Progenitor cell of endocrine pancreas (in vitro differentiated cells): ENCODE data around the gene ABR. TPM values are rescaled to one million over a fixed set of nuclear protein-coding genes. Genes with fewer than 3 reads are reported as not detected.

Experiments
- DNase-seq: peaks from one replicate; pipeline ENCODE4 v3.0.0; 2021; ENCODE audit warnings: low spot score; ENCODE audit not compliant: unreplicated experiment
- H3K27ac Mint-ChIP-seq: 2 replicates; pipeline ENCODE4 v1.8.0; 2021; ENCODE audit warnings: mild to moderate bottlenecking, moderate library complexity, mixed read lengths
- H3K27me3 Mint-ChIP-seq: 2 replicates; pipeline ENCODE4 v1.8.0; 2021; ENCODE audit warnings: mixed read lengths
- H3K36me3 Mint-ChIP-seq: 2 replicates; pipeline ENCODE4 v1.8.0; 2022; ENCODE audit warnings: mixed read lengths; ENCODE audit not compliant: insufficient read depth
- H3K4me1 Mint-ChIP-seq: 2 replicates; pipeline ENCODE4 v1.8.0; 2021; ENCODE audit warnings: low read depth, mixed read lengths
- H3K4me3 Mint-ChIP-seq: 2 replicates; pipeline ENCODE4 v1.8.0; 2021; ENCODE audit warnings: low read depth, mild to moderate bottlenecking, moderate library complexity, mixed read lengths
- H3K9me3 Mint-ChIP-seq: 2 replicates; pipeline ENCODE4 v1.8.0; 2021; ENCODE audit warnings: low read depth, mixed read lengths
- long read RNA-seq: library from polyadenylated mRNA; unstranded; transcript quantifications from one replicate; pipeline ENCODE4 v2.0.0, GENCODE V29; 2020
- total RNA-seq: library from RNA; stranded (reverse); gene quantifications from 2 replicates; pipeline ENCODE4 v1.2.1, GENCODE V29; 2021
- TF ChIP-seq, protein P1 (sequence below): fragments of 200-600 bp; sonication (generic); IDR thresholded peaks from one replicate; pipeline ENCODE4 v1.5.0; 2021; ENCODE audit warnings: antibody characterized with exemption, mild to moderate bottlenecking; ENCODE audit not compliant: unreplicated experiment

Gene ABR
- total RNA-seq, result 61.0 and 64.6 TPM in 2 replicates
- long read RNA-seq, partial matches to known transcripts, result 8 of 15 reads
- long read RNA-seq, other reads (novel, unspliced or antisense), result 7 of 15 reads

DNA sequence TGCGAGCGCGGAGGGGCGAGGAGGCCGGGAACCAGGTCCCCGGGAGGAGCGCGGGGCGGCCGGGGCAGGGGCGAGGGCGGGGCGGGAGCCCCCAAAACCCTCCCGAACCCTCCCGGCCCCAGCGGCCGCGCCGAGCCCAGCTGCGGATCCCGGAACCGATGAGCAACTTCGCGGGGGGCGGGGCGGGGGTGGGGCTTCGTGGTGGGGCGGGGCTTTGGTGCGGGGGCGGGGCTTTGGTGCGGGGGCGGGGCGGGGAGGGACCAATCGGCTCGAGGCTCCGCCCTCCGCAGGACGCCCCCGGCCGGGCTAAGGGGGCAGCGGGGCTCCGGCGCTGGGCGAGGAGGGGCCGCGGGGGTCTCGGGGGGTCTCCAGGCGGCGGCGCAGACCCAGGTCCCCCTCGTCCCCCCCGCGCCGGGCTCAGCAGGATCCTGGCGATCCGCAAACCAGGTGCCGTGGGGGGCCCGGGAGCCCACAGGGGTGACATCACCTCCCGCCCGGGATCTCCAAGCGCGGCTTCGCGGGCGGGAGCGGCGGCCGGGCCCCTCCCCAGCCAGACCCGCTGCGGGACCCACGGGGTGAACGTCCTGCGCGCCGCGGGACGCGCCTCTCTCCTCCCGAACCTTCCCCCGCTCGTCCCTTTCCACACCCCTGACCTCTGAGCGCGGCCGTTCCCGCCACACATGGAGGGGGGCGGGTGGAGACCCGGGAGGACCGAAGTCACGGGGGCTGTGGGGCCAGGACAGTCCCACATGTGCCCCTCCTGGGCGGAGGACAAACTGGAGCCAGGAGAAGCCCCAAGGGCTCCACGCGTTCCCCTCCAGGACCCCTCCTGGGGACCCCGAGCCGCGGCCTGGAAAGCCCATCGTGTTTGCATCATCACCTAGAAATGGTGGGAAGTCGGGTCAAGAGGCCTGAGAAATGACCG lies at the start of gene ABR:
Gene ABR (minus strand): TSS at position 164 of the 925 bp plus-strand sequence. CDS start 254 bp downstream, outside the sequence.
- Mint-ChIP-seq H3K36me3 (peaks cover 2% of the 10 kb centered on the region), H3K27ac (no peak within 1 kb of the TSS), H3K4me1 (peaks cover 2% of the 10 kb centered on the region), H3K27me3 (peaks cover 46% of the 10 kb centered on the region), H3K9me3 (no peaks in the 10 kb centered on the region), H3K4me3 (peak within 1 kb of the TSS; percentile 79)
- TF ChIP-seq, protein P1, sequence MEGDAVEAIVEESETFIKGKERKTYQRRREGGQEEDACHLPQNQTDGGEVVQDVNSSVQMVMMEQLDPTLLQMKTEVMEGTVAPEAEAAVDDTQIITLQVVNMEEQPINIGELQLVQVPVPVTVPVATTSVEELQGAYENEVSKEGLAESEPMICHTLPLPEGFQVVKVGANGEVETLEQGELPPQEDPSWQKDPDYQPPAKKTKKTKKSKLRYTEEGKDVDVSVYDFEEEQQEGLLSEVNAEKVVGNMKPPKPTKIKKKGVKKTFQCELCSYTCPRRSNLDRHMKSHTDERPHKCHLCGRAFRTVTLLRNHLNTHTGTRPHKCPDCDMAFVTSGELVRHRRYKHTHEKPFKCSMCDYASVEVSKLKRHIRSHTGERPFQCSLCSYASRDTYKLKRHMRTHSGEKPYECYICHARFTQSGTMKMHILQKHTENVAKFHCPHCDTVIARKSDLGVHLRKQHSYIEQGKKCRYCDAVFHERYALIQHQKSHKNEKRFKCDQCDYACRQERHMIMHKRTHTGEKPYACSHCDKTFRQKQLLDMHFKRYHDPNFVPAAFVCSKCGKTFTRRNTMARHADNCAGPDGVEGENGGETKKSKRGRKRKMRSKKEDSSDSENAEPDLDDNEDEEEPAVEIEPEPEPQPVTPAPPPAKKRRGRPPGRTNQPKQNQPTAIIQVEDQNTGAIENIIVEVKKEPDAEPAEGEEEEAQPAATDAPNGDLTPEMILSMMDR, result no peak
- DNase-seq, result peak; percentile 34

DNA sequence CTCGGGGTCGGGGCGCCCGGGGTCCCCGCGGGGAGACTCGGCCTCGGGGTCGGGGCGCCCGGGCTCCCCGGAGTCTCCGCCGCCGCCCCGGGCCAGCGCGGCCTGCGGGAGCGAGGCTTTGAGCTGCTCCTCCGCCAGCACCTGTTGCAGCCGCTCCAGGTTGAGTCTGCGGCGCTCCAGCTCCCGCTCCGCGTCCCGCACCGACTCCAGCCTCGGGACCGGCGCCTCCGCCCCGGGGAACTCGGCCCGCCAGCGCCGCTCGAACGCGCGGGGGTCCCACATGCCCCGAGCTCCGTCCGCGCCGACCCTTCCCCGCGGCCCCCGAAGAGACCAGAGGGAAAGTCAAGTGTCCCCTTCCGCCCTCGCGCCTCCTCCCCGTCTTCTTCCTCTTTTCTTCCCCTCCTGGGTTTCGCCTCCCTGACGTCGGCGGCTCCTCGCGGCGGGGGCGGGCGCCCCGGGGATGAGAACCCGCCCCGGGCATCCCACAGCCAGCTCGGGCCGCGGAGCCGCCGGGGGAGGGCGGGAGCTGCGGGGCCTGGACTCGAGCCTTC lies 49.6 kb upstream of the ABR start:
- H3K4me3 Mint-ChIP-seq, result no peak overlapping the region
- DNase-seq, result peak; percentile 30

DNA sequence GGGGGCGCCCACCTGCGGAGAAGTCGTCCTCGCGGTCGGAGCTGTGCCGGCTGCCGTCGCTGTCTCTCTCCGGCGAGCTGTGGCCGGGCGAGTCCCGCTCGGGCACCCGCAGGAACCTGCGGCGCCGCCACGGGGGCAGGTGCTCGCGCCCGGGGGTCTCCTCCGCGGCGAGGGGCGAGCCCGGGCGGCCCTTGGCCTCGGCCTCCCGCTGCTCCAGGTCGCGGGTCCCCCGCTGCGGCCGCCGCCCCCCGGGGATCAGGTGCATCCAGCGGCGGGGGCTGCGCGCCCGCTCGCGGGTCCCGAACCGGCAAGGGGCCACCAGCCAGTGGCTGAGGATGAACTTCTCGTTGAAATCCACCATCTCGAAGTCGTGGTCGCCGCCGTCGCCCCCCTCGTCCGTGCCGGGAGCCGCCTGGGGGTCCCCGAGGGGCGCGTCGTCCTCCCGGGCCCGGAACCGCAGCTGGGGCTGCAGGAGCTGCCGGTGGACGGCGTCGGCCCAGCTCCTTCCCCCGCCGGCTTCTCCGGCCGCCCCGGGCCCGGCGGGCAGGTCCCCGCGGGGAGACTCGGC lies 49.1 kb upstream of the ABR start:
- no peak overlapping the region for H3K27ac Mint-ChIP-seq
- no peaks in the 10 kb centered on the region for H3K9me3 Mint-ChIP-seq
- no peak overlapping the region for H3K4me3 Mint-ChIP-seq
- H3K4me1 Mint-ChIP-seq, result peaks cover 6% of the 10 kb centered on the region
- DNase-seq, result no peak
- H3K27me3 Mint-ChIP-seq, result peaks cover 67% of the 10 kb centered on the region
- TF ChIP-seq, protein P1, result no peak
- H3K36me3 Mint-ChIP-seq, result peaks cover 2% of the 10 kb centered on the region

More for the DNA sequence above, 49.6 kb upstream of the ABR start:
- H3K27me3 Mint-ChIP-seq, result peaks cover 65% of the 10 kb centered on the region
- TF ChIP-seq, protein P1, result no peak
- H3K9me3 Mint-ChIP-seq, result no peaks in the 10 kb centered on the region
- H3K36me3 Mint-ChIP-seq, result peaks cover 2% of the 10 kb centered on the region
- H3K27ac Mint-ChIP-seq, result no peak overlapping the region
- H3K4me1 Mint-ChIP-seq, result peaks cover 6% of the 10 kb centered on the region

DNA sequence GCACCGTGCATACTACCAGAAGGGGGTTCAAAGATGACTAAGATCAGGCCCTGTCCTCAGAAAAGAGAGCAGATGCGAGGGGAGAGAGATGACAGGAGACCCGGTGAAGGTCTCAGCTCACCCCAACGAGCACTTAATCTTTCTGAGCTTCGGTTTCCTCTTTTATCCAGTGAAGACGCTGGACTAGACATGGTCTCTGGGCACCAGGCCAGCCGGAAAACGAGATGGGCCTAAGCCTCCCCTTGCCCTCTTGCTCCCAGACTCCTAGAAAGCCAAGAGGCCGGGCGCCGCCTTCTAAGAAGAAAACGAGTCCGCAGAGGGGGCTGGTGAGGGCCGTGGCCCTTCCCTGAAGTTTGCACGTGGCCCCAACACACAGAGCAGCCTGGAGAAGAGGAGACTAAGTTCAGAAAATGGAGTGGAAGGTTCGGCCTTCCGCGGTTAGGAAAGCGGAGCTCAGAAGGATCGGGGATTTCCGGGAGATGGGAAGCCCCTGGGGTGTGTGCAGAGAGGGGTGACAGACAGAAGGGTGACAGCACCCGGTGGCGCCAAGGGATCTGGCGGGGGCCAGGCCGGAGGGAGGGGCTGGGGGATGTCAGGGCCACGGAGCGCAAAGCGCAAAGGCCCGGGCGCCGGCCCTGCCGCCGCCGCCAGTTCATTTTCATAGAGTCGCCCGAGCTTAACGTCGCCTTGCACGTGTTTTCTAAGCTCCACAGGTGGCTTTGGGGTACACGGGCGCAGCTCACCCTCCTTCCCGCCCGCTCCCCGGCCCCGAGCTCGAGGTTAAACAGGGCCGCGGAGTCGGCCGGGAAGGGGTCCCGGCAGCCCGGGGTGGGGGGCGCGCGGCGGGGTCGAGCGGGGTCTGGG lies 48.4 kb upstream of the ABR start:
- Mint-ChIP-seq H3K27me3 (peaks cover 75% of the 10 kb centered on the region), H3K27ac (no peak overlapping the region), H3K4me3 (peak overlapping the region; percentile 71), H3K9me3 (no peaks in the 10 kb centered on the region), H3K36me3 (peaks cover 2% of the 10 kb centered on the region), H3K4me1 (peaks cover 6% of the 10 kb centered on the region)
- TF ChIP-seq, protein P1, result no peak
- peak; percentile 11 for DNase-seq
